CD4-positive, alpha-beta T cell treated with Interferon gamma for 1 hour (primary cell): ENCODE results near the gene RAB11FIP4.

Source experiments
- DNase-seq: peaks from one replicate; pipeline ENCODE4 v3.0.0-alpha.2; 2020

Gene RAB11FIP4

DNA sequence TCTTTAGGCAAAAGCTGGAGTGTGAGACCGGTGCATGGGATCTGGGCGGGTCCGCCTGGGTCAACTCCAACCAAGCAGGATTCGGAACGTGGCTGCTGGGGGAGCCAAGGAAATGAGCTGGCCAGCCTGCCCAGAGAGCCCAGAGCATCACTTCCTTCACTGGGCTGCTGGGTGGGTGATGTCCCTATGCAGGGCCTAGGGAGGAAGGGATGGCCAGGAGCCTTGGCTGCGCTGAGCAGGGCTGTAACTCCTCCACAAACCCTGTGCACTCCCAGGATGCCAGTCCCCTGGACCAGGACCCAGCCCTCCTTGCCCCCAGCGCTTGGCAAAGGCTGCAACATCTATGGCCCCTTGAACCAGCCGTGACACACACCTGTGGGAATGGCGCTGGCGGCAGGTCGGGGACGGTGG, 138.4 kb downstream of the RAB11FIP4 start:
- DNase-seq: no peak

DNA sequence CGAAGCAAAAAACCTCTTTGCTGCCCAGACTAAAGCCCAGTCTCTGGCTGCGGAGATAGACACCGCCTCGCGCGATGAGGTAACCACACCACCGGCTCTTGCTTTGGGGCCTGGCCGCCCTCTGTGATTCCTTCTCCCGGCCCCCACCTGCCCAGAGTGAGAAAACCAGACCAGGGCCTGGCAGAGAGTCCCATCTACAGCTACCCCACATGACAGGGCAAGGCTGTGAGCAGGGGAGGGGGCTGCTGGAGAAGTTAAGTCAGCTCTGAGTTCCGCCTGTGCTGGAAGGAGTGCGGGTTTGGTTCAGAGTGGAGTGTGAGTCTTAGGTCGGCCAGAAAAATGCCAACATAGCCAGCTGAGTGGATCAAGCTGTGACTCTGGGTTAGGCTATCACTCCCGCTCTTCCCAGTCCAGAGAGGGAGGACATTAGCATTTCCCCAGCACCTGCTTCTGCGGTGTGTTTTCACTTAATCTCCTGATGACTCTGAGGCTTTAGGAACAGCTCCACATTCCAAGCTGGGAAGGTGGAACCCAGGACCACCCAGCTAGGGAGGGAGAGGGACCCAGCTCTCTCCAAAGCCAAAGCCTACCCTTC, 139.0 kb downstream of the RAB11FIP4 start:
- no peak for DNase-seq

DNA sequence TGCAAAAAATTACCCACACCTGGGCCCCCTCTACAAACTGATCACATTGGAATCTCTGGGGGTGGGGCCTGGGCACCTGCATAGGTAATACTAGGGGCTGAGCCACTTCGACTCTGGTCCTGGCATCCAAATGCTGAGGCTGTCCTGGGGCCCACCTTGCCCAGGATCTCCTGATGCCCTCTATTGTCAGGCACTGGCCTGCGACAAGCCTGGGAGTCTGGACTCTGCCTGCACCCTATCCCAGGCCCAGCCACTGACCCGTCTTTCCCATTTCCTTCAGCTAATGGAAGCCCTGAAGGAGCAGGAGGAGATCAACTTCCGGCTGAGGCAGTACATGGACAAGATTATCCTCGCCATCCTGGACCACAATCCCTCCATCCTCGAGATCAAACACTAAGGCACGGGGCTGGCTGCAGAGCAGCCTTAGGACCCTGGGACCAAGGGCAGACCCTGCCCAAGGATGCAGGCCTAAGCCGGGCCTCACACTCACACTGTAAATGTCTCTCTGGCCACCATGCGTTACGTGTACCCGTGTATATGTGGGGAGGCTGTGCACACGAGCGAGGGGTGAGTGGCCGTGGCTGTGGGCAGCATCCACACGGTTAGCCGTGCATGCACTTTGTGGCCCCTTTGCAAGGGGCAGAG, 140.0 kb downstream of the RAB11FIP4 start:
- no peak for DNase-seq

DNA sequence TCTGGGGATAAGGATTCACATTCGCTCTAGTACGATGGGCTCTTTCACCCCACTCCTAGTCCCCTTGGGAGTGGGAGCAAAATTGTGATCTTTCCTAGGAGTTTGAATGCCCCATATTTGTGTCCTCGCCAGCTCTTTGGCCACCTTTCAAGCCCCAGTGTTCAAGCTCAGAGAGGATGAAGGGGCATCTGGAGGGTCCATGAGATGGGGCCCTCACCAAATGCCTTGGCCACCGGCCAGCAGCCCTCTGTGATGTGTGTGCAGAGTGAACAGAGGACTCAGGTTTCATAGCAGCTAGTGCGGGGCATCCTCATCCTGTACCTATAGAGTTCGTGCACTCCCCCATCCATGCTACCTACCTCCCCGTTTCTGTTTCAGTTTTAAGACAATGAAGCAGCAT, 140.6 kb downstream of the RAB11FIP4 start:
- no peak for DNase-seq

DNA sequence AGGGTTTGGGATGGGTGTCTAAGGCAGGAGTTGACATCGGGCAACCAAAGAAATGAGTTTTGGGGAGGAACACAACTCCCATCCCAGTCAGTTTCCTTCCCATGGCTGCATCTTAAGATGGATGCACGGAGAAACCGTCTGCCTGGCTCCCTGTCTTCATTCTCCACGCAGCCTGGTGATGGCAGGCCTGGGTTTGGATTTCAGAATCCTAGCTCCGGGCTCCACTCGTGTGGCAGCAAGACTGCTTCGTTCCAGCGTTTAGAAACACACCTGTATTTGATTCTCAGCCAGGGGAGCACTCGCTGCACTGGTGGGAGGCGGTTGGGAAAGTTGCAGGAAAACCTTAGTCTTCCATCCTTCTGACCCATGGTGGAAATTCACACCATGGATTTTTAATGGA, 141.1 kb downstream of the RAB11FIP4 start:
- DNase-seq: no peak

DNA sequence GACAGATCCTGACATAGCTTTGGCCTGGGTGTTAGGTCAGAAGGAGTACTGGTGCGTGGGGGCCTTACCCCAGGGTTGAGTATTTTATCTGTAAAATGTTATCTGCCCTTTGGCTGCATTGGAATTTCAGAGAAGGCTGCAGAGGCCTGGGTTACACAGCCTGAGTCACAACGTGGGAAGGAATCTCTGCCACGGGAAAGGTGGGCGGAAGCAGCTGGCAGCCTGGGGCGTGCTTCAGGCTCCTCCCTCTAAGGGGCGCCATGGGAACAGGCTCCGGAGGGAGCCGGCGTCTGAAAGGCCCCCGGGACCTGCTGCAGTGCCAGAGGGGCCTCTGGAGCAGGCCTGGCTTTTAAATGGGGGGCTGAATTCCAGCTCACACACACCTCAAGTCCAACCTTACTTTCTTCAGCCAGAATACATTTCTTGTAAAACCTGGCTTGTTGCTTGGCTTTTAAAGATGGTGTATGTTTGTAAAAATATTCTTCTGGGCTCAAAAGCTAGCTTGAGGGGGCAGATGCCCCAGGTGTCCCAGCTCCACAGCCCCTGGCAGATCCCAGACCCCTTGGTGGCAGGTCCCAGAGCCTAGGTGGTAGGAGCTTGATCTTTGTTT, 142.2 kb downstream of the RAB11FIP4 start:
- no peak for DNase-seq

DNA sequence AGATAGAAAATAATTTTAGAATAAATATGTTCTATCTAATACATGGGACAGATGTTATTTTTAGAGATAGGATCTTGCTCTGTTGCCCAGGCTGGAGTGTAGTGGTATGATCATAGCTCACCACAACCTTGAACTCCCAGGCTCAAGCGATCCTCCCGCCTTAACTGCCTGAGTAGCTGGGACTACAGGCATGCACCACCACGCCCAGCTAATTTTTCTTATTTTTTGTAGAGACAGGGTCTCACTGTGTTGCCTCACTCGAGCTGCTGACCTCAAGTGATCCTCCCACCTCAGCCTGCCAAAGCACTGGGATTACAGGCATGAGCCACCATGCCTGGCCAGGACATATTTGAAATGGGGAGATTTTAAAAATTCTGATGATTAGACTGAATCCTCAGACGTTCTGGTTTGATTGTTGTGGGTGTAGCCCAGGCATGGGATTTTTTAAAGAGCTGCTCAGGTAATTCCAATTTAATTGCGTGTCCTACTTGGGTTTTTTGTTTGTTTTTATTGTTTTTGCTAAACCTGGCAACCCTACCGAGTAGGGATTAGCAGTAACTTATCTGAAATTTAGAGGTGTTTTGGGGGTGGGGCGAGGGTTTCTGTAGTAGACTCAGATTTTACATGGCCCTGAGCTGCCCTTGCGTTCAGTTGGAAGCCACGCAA, 142.9 kb downstream of the RAB11FIP4 start:
- DNase-seq: no peak

DNA sequence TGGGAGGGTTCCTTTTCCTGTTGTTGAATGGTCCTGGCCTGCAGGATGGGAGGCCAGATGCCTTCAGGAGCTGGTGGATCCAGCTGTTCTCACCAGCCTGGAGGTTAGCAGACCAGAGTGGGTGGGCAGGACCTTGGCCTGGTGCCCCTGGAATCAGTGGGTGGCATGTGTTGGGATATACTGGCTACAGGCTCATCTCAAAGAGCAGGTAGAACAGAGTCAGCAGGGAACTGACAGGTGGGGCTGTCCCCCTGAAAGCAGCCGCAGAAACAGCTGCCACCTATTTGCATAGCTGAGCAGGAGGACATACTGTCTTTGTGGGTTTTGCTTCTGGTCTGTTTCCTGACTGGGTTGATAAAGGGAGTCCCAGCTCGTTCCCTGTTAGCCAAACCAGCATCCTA, 144.1 kb downstream of the RAB11FIP4 start:
- DNase-seq: peak; percentile 45

DNA sequence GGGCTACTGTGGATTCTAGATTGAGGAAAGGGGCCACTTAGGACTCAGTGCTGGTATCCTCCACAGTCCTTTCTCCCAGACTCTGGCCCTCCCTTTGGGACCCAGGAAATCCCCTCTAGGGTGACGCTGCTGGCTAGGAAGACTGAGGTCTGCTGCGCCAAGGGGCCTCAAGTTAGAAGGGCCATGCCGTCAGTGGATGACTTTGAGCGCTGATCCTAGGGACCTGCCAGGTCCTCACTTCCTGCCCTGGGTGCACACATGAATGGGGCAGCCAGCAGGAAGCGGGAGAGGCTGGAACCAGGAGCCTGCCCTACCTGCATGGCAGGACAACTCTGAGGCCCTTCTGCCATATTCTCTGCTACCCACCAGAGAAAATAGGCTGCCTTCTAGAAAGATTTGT, 145.0 kb downstream of the RAB11FIP4 start:
- DNase-seq: no peak

DNA sequence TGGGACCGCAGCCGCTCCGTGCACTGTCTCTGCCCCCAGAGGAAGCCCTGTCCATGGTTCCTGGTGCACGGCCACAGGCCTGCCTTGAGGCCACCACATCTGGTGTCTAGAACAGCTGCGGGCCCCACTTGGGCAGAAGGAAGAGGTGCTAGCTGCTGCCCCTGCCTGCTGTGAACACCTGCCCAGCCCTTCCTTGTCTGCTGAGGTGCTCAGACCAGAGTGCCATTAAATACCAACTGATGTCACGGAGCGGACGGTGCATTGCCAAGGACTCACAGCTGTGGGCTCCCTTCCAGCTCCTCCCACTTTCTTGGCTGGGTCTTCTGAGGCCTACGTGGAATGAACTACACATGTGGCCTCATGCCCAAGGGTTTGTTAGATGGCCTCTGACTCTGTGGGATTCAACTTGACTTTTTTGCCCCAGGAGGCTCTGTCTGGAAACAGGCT, 146.1 kb downstream of the RAB11FIP4 start:
- no peak for DNase-seq

DNA sequence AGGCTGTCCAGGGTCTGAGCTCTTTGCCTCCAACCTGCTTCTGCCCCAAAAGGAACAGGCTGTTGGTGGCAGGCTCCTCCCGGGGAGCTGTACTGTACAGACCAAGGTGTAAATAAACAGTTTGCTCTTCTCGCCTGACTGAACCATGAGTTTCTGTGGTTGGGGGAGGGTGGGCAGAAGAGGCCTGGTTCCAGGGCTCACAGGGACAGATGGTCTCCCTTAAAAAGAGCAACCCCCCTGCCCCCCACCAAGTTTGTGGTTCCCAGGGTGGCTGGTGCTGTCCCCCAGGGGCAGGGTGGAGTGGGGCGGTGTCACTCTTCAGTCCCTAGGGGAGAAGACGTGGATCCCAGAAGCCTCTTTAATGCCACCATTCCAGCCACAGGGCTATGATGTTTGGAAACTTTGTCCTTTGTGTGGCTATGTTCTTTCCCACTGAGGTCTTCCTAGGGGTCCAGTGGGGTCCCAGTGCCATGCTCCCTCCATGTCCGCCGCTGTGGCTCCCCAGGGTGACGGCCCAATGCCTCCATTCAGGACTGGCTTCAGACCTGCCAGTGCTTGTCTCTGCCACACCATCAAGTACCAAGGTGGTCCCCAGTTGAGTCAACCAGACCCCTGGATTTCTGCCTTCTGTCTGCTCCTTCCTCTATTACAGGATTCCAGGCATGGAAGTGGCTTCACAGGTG, 146.7 kb downstream of the RAB11FIP4 start:
- DNase-seq: peak; percentile 39

DNA sequence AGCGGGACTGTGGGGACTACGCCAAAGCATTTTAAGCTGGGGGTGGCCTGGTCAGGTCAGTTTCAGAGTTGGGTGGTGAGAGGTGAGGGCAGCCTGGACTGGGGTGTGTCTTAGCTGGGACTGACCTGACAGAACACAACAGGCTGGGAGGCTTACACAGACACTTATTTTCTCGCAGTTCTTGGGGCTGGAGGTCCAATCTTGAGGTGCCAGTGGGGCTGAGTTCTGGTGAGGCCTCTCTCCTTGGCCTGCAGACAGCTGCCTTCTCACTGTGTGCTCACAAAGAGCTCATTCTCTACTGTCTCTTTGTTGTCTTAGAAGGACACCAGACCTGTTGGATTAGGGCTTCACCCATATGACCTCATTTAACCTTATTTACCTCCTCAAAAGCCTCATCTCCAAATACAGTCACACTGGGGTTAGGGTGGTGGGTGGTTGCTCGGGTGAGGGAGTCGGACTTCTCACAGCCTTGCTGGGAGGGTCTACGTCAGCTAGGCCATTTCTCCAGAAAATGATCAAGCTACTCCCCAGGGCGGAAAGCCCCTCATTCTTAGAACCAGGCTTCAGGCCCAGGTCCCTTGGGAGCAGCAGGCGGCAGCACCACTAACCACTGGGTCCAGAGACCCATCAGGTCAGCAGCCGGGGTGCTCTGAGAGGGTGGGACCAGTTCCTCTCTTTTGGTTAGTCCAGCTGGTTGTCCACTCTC, 149.3 kb downstream of the RAB11FIP4 start:
- DNase-seq: no peak

DNA sequence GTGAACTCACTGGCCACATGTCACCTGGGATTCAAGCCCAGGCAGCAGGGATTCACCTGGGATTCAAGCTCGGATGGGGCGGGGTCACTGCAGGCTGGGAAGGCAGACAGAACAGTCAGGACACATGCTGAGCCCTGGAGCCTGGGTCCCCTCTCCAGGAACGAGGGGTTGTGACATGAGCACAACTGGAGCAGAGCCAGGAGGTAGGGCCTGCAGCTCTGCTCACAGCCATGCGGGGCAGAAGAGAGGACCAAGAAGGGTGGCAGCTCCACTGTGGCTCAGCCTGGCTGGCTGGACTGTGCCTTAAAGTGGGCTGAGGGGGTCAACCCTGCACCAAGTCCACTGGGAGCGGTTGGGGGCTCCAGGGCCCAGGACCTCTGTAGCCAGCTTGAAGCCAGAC, 150.1 kb downstream of the RAB11FIP4 start:
- DNase-seq: no peak

DNA sequence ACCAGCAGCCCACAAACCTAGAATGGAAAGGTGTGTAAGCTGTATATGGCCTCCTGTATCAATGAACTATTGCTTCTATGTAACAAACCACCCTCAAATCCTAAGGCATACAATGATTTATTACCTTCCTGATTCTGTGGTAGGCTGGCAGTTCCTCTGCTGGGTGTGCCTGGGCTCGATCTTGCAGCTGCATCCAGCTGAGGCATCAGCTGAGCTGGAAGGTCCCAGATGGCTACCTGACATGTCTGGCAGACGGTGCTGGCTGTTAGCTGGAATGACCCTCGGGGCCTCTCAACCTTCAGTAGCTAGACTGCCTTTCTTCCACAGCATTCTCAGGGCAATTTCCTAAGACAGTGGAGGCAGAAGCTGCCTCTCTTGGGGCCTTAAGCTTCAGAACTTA, 152.7 kb downstream of the RAB11FIP4 start:
- DNase-seq: no peak

DNA sequence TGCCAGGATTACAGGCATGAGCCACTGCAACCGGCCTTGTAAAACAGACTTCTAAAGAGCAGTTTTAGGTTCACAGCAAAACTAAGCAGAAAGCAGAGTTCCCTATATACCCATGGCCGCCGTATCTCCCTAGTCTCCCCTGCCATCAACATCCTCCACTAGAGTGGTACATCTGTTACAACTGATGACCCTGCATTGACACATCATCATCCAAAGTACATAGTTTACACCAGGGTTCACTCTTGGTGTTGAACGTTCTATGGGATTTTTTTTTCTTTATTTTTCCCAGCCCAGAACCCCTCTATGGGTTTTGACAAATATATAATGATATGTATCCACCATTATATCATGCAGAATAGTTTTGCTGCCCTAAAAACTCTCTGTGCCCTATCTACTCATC, 155.2 kb downstream of the RAB11FIP4 start:
- no peak for DNase-seq

DNA sequence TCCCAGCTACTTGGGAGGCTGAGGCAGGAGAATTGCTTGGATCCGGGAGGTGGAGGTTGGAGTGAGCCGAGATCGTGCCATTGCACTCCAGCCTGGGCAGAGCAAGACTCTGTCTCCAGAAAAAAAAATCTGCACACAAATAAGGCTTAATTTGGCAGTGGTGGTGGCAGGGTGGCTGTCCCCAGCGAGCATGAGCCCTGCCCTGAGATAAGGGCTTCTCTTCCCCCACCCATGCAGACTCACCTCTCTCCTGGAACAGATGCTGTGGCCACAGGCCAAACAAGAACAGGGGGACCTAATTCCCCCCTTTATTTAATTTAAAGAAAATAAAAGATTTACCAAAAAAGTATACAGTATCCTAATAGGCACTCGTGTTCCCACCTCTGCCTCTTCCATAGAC, 157.2 kb downstream of the RAB11FIP4 start:
- DNase-seq: no peak

DNA sequence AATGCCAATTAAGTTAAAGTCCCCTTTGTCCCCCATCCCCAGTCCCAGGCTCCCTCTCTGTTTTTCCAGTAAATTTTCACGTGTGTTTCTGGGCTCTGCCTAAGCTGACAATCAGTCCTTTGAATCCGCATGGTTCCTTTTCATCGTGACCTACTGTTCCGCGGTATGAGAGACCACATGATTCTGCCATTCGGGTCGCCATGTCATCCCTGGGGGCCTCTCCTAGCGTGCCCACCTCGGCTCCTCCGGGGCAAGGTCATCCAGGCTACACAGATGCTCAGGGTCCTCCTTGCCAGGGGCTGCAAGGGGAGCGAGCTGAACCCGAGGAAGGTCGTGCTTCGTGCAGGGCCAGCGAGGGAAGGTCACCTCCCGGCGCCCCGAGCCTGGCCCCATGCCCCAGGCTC, 157.6 kb downstream of the RAB11FIP4 start:
- no peak for DNase-seq

DNA sequence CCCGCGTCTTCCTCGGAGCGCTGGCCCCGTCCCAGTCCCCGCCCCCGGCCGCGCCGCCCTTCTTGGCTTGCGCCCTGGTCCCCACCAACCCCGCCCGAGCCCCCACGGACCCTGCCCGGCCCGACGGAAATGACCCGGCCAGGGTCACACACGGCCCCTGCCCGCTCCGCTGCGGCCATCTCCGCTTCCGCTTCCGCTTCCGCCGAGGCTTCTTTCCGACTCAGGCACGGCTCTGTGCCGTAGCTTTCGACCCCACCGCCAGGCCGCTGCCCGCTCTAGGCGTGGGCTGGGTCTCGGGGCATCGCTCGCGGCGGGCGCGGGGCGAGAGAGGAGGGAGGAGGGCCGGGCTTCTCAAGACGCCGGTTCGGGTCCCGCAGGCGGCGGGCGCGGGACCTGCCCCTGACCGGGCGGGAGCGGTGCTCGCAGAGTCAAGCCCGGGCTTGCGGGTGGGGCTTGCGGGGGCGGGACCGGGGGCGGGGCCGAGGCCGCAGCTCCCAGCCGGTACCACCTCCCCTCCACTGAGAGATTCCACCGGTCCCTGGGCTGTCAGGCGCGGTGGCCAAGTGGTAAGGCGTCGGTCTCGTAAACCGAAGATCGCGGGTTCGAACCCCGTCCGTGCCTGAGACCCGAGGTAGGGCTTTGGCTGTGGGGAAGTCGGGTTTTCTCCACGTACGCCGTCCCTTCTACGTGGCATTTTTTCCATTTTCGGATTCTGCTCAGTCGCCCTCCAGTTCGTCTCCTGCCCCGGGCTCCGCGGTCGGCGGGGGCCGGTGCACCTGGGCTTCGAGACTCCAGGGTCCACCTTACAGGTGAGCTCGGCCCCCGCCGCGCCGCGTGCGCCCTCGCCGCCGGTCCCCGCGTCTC, 158.3 kb downstream of the RAB11FIP4 start:
- DNase-seq: peak; percentile 91

DNA sequence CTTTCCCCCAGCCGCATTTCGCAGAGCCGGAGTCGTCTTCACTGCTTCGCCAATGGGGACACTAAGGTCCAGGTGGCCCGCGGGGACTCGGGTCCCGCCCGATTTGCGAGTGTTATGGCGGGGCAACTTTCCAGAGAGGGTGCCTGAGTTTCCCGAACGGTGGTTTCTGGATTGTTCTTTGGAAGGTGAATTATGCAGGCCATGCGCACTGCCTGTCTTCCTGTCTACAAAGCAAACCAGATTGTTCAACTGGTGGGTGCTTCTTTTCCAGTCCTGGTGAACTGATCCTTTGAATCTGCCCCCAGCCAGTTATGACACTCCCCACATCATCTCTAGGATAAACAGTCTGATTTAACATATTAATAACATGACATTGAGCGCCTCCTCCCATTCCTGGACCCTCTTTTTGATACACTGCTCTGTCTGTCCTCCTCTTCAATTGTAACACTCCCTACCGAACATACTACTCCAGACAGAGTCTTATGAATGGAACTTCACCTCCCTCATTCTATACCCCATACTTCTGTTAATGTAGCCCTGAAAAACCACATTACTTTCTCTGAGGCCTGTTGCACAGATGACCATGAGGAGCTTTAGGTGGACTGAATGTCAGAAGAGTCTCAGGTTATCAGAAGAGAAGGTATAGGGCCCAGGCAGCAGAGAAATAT, 159.0 kb downstream of the RAB11FIP4 start:
- peak; percentile 20 for DNase-seq

DNA sequence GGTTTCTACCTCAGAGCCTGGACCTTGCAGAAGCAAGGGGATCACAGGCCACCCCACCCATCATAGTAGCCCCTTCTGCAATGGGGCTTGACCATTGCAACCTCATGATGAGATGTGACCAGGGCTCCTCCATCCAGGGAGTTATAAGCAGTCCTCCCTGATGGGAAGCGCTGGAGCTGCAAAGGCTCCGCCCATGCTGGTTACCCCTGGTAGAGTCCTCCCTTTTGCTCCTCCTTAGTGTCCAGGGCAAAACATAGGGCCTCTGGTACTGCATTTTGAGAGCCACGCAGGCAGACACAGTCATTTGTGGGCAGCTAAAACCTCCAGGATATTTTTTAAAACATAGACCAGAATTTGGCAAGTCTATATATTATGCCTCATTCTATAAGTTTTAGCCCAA, 161.1 kb downstream of the RAB11FIP4 start:
- no peak for DNase-seq

DNA sequence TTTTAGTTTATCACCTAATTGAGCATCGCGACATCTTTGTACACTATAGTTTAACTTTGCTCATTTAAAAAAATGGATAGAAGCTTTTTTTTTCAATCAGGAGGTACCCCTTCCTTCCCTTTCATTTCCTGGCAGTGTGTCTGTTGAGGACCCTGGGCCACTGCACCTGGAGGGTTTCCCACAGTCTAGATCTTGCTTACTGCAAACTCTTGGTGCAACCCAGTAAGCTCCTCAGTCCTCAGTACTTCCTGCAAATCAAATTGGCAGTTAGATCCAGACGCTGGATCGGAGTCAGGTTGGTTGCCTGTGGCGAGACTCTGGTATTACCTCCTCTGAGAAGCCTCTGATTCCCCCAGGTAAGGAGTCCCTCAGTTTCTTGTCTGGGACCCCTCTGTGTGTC, 162.0 kb downstream of the RAB11FIP4 start:
- DNase-seq: no peak
